IMR-90 (cell line): ENCODE measurements around the gene VTN. TPM values are rescaled to one million over a fixed set of nuclear protein-coding genes. Genes with fewer than 3 reads are reported as not detected.

Experiments used
- ATAC-seq: fragments of 200-7000 bp; cut with Tn5 transposase; 2 replicates; pipeline ENCODE4 v1.9.1; 2020; ENCODE audit warnings: low read depth, mild to moderate bottlenecking, moderate library complexity
- BruUV-seq: library from RNA; stranded (reverse); fragments of 400-500 nt; replicated peaks from 2 replicates; lab custom pipeline; 2021; lab: Mats Ljungman, UMichigan
- CTCF ChIA-PET: fragments of 300-600 bp; formaldehyde crosslinking; extraction: SDS; loops from one replicate; lab custom pipeline; 2021; ENCODE audit warnings: antibody characterized with exemption; lab: Yijun Ruan, JAX
- POLR2A ChIA-PET: fragments of 300-600 bp; sonication (Branson Sonifier 250); formaldehyde crosslinking; loops from one replicate; lab custom pipeline; 2022; ENCODE audit warnings: antibody characterized with exemption; ENCODE audit not compliant: unreplicated experiment; lab: Charles Lee
- DNase-seq: peaks from one replicate; pipeline ENCODE4 v3.0.0; 2013
- H2AFZ ChIP-seq: replicated peaks from 2 replicates; pipeline ENCODE3; 2013; ENCODE audit warnings: low read length, mild to moderate bottlenecking; ENCODE audit not compliant: poor library complexity
- H2AK5ac ChIP-seq: 2 replicates; pipeline ENCODE4 v1.6.1; 2013; ENCODE audit warnings: low read depth, low read length, inconsistent platforms
- H2AK9ac ChIP-seq: replicated peaks from 2 replicates; pipeline ENCODE3; 2013; ENCODE audit warnings: mild to moderate bottlenecking, low read depth, low read length, moderate library complexity; ENCODE audit not compliant: poor library complexity
- H2BK120ac ChIP-seq: 2 replicates; pipeline ENCODE4 v1.6.1; 2013; ENCODE audit warnings: low read depth, low read length, inconsistent platforms
- H2BK15ac ChIP-seq: 3 replicates; pipeline ENCODE4 v1.6.1; 2013; ENCODE audit warnings: low read depth, low read length, inconsistent platforms
- H2BK20ac ChIP-seq: 2 replicates; pipeline ENCODE4 v1.6.1; 2013; ENCODE audit warnings: low read depth, mild to moderate bottlenecking, inconsistent platforms, low read length, moderate library complexity
- H2BK5ac ChIP-seq: 2 replicates; pipeline ENCODE4 v1.6.1; 2013; ENCODE audit warnings: mild to moderate bottlenecking, low read depth, low read length, inconsistent platforms; ENCODE audit not compliant: poor library complexity, severe bottlenecking
- H3K14ac ChIP-seq: replicated peaks from 2 replicates; pipeline ENCODE4 v1.6.1; 2013; ENCODE audit warnings: low read depth, low read length, inconsistent platforms
- H3K18ac ChIP-seq: 2 replicates; pipeline ENCODE4 v1.6.1; 2013; ENCODE audit warnings: low read depth, low read length, control low read depth
- H3K23ac ChIP-seq: 2 replicates; pipeline ENCODE4 v1.6.1; 2013; ENCODE audit warnings: low read depth, low read length, inconsistent platforms
- H3K27ac ChIP-seq: 2 replicates; pipeline ENCODE4 v1.5.1; 2013; ENCODE audit warnings: mild to moderate bottlenecking, control low read depth, low read length; ENCODE audit not compliant: insufficient read depth
- H3K27me3 ChIP-seq: 2 replicates; pipeline ENCODE4 v1.6.1; 2013; ENCODE audit warnings: low read length; ENCODE audit not compliant: control insufficient read depth, insufficient read depth
- H3K36me3 ChIP-seq: 2 replicates; pipeline ENCODE4 v1.6.1; 2013; ENCODE audit warnings: low read length, mixed read lengths; ENCODE audit not compliant: control insufficient read depth, insufficient read depth
- H3K4ac ChIP-seq: 2 replicates; pipeline ENCODE4 v1.6.1; 2013; ENCODE audit warnings: low read depth, low read length, inconsistent platforms
- H3K4me1 ChIP-seq: 2 replicates; pipeline ENCODE4 v1.6.1; 2013; ENCODE audit warnings: low read length, mixed read lengths; ENCODE audit not compliant: control insufficient read depth, insufficient read depth
- H3K4me2 ChIP-seq: 2 replicates; pipeline ENCODE4 v1.6.1; 2013; ENCODE audit warnings: low read depth, mild to moderate bottlenecking, control low read depth, low read length, moderate library complexity
- H3K4me3 ChIP-seq: 2 replicates; pipeline ENCODE4 v1.5.1; 2013; ENCODE audit warnings: low read depth, mild to moderate bottlenecking, control low read depth, low read length, moderate library complexity; ENCODE audit not compliant: insufficient read depth
- H3K56ac ChIP-seq: 2 replicates; pipeline ENCODE4 v1.6.1; 2013; ENCODE audit warnings: low read length, inconsistent platforms; ENCODE audit not compliant: insufficient read depth; ENCODE audit errors: extremely low read depth
- H3K79me1 ChIP-seq, 2 experiments: 2 replicates each; pipeline ENCODE4 v1.6.1; 2013; ENCODE audit warnings: low read length in 2 of 2, inconsistent platforms in 1 of 2, low read depth in 1 of 2
- H3K9ac ChIP-seq: 2 replicates; pipeline ENCODE4 v1.6.1; 2013; ENCODE audit warnings: low read depth, low read length, control low read depth
- H3K9me1 ChIP-seq: 2 replicates; pipeline ENCODE4 v1.6.1; 2013; ENCODE audit warnings: low read length, inconsistent platforms; ENCODE audit not compliant: insufficient read depth
- H3K9me3 ChIP-seq: 2 replicates; pipeline ENCODE4 v1.6.1; 2013; ENCODE audit warnings: low read length; ENCODE audit not compliant: control insufficient read depth, insufficient read depth
- H4K20me1 ChIP-seq: 2 replicates; pipeline ENCODE4 v1.6.1; 2013; ENCODE audit warnings: low read length, inconsistent platforms; ENCODE audit not compliant: insufficient read depth
- H4K5ac ChIP-seq: 2 replicates; pipeline ENCODE4 v1.6.1; 2013; ENCODE audit warnings: mild to moderate bottlenecking, low read depth, low read length, control low read depth
- H4K8ac ChIP-seq, 2 experiments: 2 replicates each; pipeline ENCODE4 v1.6.1; 2013; ENCODE audit warnings: low read depth in 2 of 2, low read length in 2 of 2, control low read depth in 1 of 2, inconsistent platforms in 1 of 2
- H4K91ac ChIP-seq: 2 replicates; pipeline ENCODE4 v1.6.1; 2013; ENCODE audit warnings: low read depth, low read length, inconsistent platforms; ENCODE audit not compliant: insufficient read depth
- BHLHE40 ChIP-seq: fragments of 150-350 bp; IDR thresholded peaks from 2 replicates; pipeline ENCODE4 v1.6.1; 2016; ENCODE audit warnings: mild to moderate bottlenecking, low read depth, low read length
- CEBPB ChIP-seq: IDR thresholded peaks from 2 replicates; pipeline ENCODE4 v1.6.1; 2012; ENCODE audit warnings: low read depth, low read length, improper control_type of control experiment
- CHD1 ChIP-seq: IDR thresholded peaks from 2 replicates; pipeline ENCODE4 v1.6.1; 2012; ENCODE audit warnings: low read depth, low read length, improper control_type of control experiment
- CTCF ChIP-seq: conservative IDR thresholded peaks from 2 replicates; pipeline ENCODE4 v1.5.1; 2012; ENCODE audit warnings: mild to moderate bottlenecking, low read depth, low read length, improper control_type of control experiment
- ELK1 ChIP-seq: fragments of 150-350 bp; IDR thresholded peaks from 2 replicates; pipeline ENCODE4 v1.6.1; 2016; ENCODE audit warnings: low read depth, mild to moderate bottlenecking, low read length, moderate library complexity, borderline replicate concordance
- FOS ChIP-seq: fragments of 150-350 bp; IDR thresholded peaks from 2 replicates; pipeline ENCODE4 v1.6.1; 2016; ENCODE audit warnings: low read depth, low read length
- MAFK ChIP-seq: IDR thresholded peaks from 2 replicates; pipeline ENCODE4 v1.6.1; 2012; ENCODE audit warnings: low read depth, low read length, improper control_type of control experiment
- MAZ ChIP-seq: IDR thresholded peaks from 2 replicates; pipeline ENCODE4 v1.6.1; 2012; ENCODE audit warnings: low read depth, mild to moderate bottlenecking, low read length, improper control_type of control experiment, moderate library complexity, borderline replicate concordance
- MXI1 ChIP-seq: IDR thresholded peaks from 2 replicates; pipeline ENCODE4 v1.6.1; 2012; ENCODE audit warnings: low read depth, mild to moderate bottlenecking, low read length, moderate library complexity, borderline replicate concordance
- NFE2L2 ChIP-seq: fragments of 150-350 bp; IDR thresholded peaks from 2 replicates; pipeline ENCODE4 v1.6.1; 2016; ENCODE audit warnings: low read depth, mild to moderate bottlenecking, low read length
- POLR2A ChIP-seq: IDR thresholded peaks from 2 replicates; pipeline ENCODE4 v1.6.1; 2012; ENCODE audit warnings: mild to moderate bottlenecking, low read depth, low read length
- RAD21 ChIP-seq: IDR thresholded peaks from 2 replicates; pipeline ENCODE4 v1.6.1; 2012; ENCODE audit warnings: low read length, improper control_type of control experiment
- RFX5 ChIP-seq: IDR thresholded peaks from 2 replicates; pipeline ENCODE4 v1.8.0; 2012; ENCODE audit warnings: low read depth, mild to moderate bottlenecking, low read length, moderate library complexity
- SMC3 ChIP-seq: fragments of 150-350 bp; IDR thresholded peaks from 2 replicates; pipeline ENCODE4 v1.6.1; 2016; ENCODE audit warnings: low read depth, mild to moderate bottlenecking, antibody characterized with exemption, low read length, moderate library complexity
- USF2 ChIP-seq: fragments of 150-350 bp; IDR thresholded peaks from 2 replicates; pipeline ENCODE4 v1.6.1; 2017; ENCODE audit warnings: mild to moderate bottlenecking, antibody characterized with exemption, low read length, low read depth
- WGBS, 2 experiments: methylation state at CpG; one replicate each; pipeline versions ENCODE4 v1.1.5 to v1.1.7; 2013; ENCODE audit warnings: missing lambda C conversion rate in 2 of 2; ENCODE audit not compliant: insufficient read length in 1 of 2; ENCODE audit errors: extremely low coverage in 2 of 2; 5-methylcytosine and 5-hydroxymethylcytosine counted together
- dilution Hi-C: fragments of 300-500 bp; cut with HindIII; formaldehyde crosslinking; loops from one replicate; pipeline ENCODE4 v1.14.3; 2018; ENCODE audit warnings: low sequenced_read_pairs; ENCODE audit not compliant: unreplicated experiment
- in situ Hi-C: fragments of 300-500 bp; cut with MboI; formaldehyde crosslinking; loops from 3 replicates; pipeline ENCODE4 v1.14.3; 2019; ENCODE audit warnings: low sequenced_read_pairs, inconsistent platforms, mixed read lengths
- intact Hi-C: fragments of 100-400 bp; cut with micrococcal nuclease; formaldehyde crosslinking; loops from 2 replicates; pipeline ENCODE4 v1.10.0; 2022
- polyA plus RNA-seq, 3 experiments: library from polyadenylated mRNA; depleted of rRNA; stranded (reverse); fragments of >200 nt; gene quantifications; 2 replicates each; pipeline ENCODE4 v1.2.3, GENCODE V29; 2012; ENCODE audit warnings: low replicate concordance in 1 of 3
- total RNA-seq: library from RNA; depleted of rRNA; stranded (reverse); fragments of >200 nt; gene quantifications from 2 replicates; pipeline ENCODE4 v1.2.3, GENCODE V29; 2012

Gene VTN
- total and polyA plus RNA-seq, 2 of the 4 experiments (the other 2 are of a cell fraction): 0.18 to 1.0 TPM

GRCh38 chr17:28364665-28365363 is 5.3 kb downstream of the VTN start, which contains the start of gene SEBOX:
TSS of gene SEBOX (minus strand) at chr17:28365199. CDS start at chr17:28365151, 48 bp downstream.
- Histone ChIP-seq H3K23ac (no peak within 1 kb of the TSS), H3K79me1 (no peaks in the 10 kb centered on the region; a peak in 2 of 4 replicates), H2AFZ (no peak within 1 kb of the TSS), H3K4ac (no peak within 1 kb of the TSS), H3K4me1 (peaks cover 1% of the 10 kb centered on the region; the same call in 1 of the 2 replicates), H4K91ac (no peak within 1 kb of the TSS), H4K5ac (no peak within 1 kb of the TSS), H2BK5ac (no peak within 1 kb of the TSS), H3K27ac (no peak within 1 kb of the TSS), H3K9ac (no peak within 1 kb of the TSS), H3K4me2 (no peak within 1 kb of the TSS), H3K27me3 (no peaks in the 10 kb centered on the region), H2AK9ac (no peak within 1 kb of the TSS), H2BK15ac (no peak within 1 kb of the TSS), H3K9me1 (peaks cover 2% of the 10 kb centered on the region; the same call in 1 of the 2 replicates), H3K4me3 (no peak within 1 kb of the TSS), H3K9me3 (no peaks in the 10 kb centered on the region), H2AK5ac (no peak within 1 kb of the TSS), H4K20me1 (no peaks in the 10 kb centered on the region; the same call in 1 of the 2 replicates), H4K8ac (no peak within 1 kb of the TSS), H3K56ac (no peak within 1 kb of the TSS), H3K18ac (no peak within 1 kb of the TSS), H2BK20ac (no peak within 1 kb of the TSS), H3K36me3 (peaks cover 23% of the 10 kb centered on the region), H3K14ac (no peak within 1 kb of the TSS), H2BK120ac (no peak within 1 kb of the TSS)
- intact Hi-C loops (no loop called here), in situ Hi-C loops (no loop called here), dilution Hi-C loops (no loop called here)
- POLR2A ChIA-PET: no interaction called here
- ATAC-seq (no peak), DNase-seq (no peak)
- no TSS peak for BruUV-seq
- 49% methylated on average over 2 of the region's 13 CpGs; no CpG with 5 or more reads in 1 of the 2 experiments for WGBS, 2 experiments
- CTCF ChIA-PET: no interaction called here
- TF ChIP-seq MAFK (no peak), POLR2A (no peak), MAZ (no peak), USF2 (no peak), ELK1 (no peak), MXI1 (no peak), CTCF (no peak), NFE2L2 (no peak), CEBPB (no peak), CHD1 (no peak), SMC3 (no peak), RFX5 (no peak), RAD21 (no peak), FOS (no peak), BHLHE40 (no peak)
